Endothelial cell (in vitro differentiated cells): Measurements from ENCODE around the gene MAGEA12. TPM values are rescaled to one million over a fixed set of nuclear protein-coding genes. Genes with fewer than 3 reads are reported as not detected.
"Not testable (repeated sequence)": the region's sequence is repeated elsewhere in the genome, so short reads cannot be mapped to it uniquely, and the experiment has no call there.

Experiments used
- DNase-seq: peaks from one replicate; pipeline ENCODE4 v3.0.0; 2021; ENCODE audit warnings: low spot score
- H3K27ac Mint-ChIP-seq: one replicate; pipeline ENCODE4 v1.8.0; 2021; ENCODE audit warnings: mixed read lengths, inconsistent platforms; ENCODE audit not compliant: unreplicated experiment
- H3K27me3 Mint-ChIP-seq: one replicate; pipeline ENCODE4 v1.8.0; 2021; ENCODE audit warnings: mild to moderate bottlenecking, moderate library complexity, mixed read lengths, inconsistent platforms; ENCODE audit not compliant: unreplicated experiment
- H3K36me3 Mint-ChIP-seq: one replicate; pipeline ENCODE4 v1.8.0; 2021; ENCODE audit warnings: mild to moderate bottlenecking, low read depth, mixed read lengths, inconsistent platforms; ENCODE audit not compliant: unreplicated experiment
- H3K4me1 Mint-ChIP-seq: one replicate; pipeline ENCODE4 v1.8.0; 2021; ENCODE audit warnings: mild to moderate bottlenecking, mixed read lengths, inconsistent platforms; ENCODE audit not compliant: unreplicated experiment
- H3K4me3 Mint-ChIP-seq: one replicate; pipeline ENCODE4 v1.8.0; 2021; ENCODE audit warnings: mild to moderate bottlenecking, mixed read lengths, inconsistent platforms; ENCODE audit not compliant: unreplicated experiment
- H3K9me3 Mint-ChIP-seq: one replicate; pipeline ENCODE4 v1.8.0; 2021; ENCODE audit warnings: mixed read lengths, inconsistent platforms; ENCODE audit not compliant: unreplicated experiment
- long read RNA-seq: library from polyadenylated mRNA; unstranded; transcript quantifications from one replicate; pipeline ENCODE4 v2.0.0, GENCODE V29; 2020; ENCODE audit not compliant: unreplicated experiment
- total RNA-seq: library from RNA; stranded (reverse); fragmentation: NEBNext Ultra II Directional; extraction: Animal tissue kit (Norgen Biotek cat#: 25700); gene quantifications from one replicate; pipeline ENCODE4 v1.2.1, GENCODE V29; 2021; ENCODE audit not compliant: unreplicated experiment
- TF ChIP-seq, protein P1 (sequence below): fragments of 200-600 bp; sonication (generic); IDR thresholded peaks from one replicate; pipeline ENCODE4 v1.5.0; 2021; ENCODE audit warnings: antibody characterized with exemption; ENCODE audit not compliant: unreplicated experiment

The MAGEA12 gene, protein sequence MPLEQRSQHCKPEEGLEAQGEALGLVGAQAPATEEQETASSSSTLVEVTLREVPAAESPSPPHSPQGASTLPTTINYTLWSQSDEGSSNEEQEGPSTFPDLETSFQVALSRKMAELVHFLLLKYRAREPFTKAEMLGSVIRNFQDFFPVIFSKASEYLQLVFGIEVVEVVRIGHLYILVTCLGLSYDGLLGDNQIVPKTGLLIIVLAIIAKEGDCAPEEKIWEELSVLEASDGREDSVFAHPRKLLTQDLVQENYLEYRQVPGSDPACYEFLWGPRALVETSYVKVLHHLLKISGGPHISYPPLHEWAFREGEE
- 4.3 TPM for total RNA-seq
- long read RNA-seq, partial matches to known transcripts: 2 of 5 reads
- long read RNA-seq, other reads (novel, unspliced or antisense): 2 of 5 reads

DNA sequence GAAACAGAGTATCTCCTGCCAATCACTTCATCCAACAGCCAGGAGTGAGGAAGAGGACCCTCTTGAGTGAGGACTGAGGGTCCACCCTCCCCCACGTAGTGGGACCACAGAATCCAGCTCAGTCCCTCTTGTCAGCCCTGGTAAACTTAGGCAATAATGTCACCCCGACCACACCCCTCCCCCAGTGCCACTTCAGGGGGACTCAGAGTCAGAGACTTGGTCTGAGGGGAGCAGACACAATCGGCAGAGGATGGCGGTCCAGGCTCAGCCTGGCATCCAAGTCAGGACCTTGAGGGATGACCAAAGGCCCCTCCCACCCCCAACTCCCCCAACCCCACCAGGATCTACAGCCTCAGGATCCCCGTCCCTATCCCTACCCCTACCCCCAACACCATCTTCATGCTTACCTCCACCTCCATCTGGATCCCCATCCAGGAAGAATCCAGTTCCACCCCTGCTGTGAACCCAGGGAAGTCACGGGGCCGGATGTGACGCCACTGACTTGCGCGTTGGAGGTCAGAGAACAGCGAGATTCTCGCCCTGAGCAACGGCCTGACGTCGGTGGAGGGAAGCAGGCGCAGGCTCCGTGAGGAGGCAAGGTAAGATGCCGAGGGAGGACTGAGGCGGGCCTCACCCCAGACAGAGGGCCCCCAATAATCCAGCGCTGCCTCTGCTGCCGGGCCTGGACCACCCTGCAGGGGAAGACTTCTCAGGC lies at the start of gene MAGEA12, which contains the start of gene CSAG1:
Gene MAGEA12 (plus strand): TSS at position 497 of the 715 bp plus-strand sequence. CDS start 2,405 bp downstream, outside the sequence.
Gene CSAG1 (minus strand): TSS at position 461 of the 715 bp plus-strand sequence. CDS start 1,261 bp downstream, outside the sequence.
- H3K4me3 Mint-ChIP-seq: peak within 1 kb of the TSS; percentile 31
- H3K36me3 Mint-ChIP-seq: no peaks in the 10 kb centered on the region
- no peak within 1 kb of the TSS for H3K27ac Mint-ChIP-seq
- H3K27me3 Mint-ChIP-seq: peaks cover 2% of the 10 kb centered on the region
- H3K9me3 Mint-ChIP-seq: no peaks in the 10 kb centered on the region
- H3K4me1 Mint-ChIP-seq: no peaks in the 10 kb centered on the region
- TF ChIP-seq, protein P1, sequence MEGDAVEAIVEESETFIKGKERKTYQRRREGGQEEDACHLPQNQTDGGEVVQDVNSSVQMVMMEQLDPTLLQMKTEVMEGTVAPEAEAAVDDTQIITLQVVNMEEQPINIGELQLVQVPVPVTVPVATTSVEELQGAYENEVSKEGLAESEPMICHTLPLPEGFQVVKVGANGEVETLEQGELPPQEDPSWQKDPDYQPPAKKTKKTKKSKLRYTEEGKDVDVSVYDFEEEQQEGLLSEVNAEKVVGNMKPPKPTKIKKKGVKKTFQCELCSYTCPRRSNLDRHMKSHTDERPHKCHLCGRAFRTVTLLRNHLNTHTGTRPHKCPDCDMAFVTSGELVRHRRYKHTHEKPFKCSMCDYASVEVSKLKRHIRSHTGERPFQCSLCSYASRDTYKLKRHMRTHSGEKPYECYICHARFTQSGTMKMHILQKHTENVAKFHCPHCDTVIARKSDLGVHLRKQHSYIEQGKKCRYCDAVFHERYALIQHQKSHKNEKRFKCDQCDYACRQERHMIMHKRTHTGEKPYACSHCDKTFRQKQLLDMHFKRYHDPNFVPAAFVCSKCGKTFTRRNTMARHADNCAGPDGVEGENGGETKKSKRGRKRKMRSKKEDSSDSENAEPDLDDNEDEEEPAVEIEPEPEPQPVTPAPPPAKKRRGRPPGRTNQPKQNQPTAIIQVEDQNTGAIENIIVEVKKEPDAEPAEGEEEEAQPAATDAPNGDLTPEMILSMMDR: no peak
- no peak for DNase-seq

DNA sequence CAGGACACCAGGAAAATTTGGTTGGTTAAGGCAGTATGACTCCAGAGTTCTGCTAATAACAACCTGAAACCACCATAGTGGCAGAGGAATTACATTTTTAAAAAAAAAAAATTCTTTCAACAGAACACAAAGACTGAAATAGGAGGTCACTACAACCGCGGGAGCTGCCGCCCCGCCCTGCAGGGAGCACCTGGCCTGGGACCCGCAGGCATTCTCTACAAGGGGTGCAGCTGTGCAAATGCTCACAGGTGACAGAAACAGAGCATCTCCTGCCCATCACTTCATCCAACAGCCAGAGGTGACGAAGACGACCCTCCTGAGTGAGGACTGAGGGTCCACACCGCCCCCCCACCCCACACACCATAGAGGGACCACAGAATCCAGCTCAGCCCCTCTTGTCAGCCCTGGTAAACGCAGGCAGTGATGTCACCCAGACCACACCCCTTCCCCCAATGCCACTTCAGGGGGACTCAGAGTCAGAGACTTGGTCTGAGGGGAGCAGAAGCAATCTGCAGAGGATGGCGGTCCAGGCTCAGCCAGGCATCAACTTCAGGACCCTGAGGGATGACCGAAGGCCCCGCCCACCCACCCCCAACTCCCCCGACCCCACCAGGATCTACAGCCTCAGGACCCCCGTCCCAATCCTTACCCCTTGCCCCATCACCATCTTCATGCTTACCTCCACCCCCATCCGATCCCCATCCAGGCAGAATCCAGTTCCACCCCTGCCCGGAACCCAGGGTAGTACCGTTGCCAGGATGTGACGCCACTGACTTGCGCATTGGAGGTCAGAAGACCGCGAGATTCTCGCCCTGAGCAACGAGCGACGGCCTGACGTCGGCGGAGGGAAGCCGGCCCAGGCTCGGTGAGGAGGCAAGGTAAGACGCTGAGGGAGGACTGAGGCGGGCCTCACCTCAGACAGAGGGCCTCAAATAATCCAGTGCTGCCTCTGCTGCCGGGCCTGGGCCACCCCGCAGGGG lies 35.3 kb upstream of the MAGEA12 start, which contains the start of gene MAGEA3:
Gene MAGEA3 (plus strand): TSS at position 843 of the 980 bp plus-strand sequence. CDS start 2,039 bp downstream, outside the sequence.
- not testable (repeated sequence) for H3K9me3 Mint-ChIP-seq, H3K36me3 Mint-ChIP-seq, H3K27me3 Mint-ChIP-seq, DNase-seq, H3K27ac Mint-ChIP-seq, H3K4me1 Mint-ChIP-seq, H3K4me3 Mint-ChIP-seq

DNA sequence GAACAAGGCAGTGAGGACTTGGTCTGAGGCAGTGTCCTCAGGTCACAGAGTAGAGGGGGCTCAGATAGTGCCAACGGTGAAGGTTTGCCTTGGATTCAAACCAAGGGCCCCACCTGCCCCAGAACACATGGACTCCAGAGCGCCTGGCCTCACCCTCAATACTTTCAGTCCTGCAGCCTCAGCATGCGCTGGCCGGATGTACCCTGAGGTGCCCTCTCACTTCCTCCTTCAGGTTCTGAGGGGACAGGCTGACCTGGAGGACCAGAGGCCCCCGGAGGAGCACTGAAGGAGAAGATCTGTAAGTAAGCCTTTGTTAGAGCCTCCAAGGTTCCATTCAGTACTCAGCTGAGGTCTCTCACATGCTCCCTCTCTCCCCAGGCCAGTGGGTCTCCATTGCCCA lies 33.2 kb upstream of the MAGEA12 start:
- not testable (repeated sequence) for H3K27me3 Mint-ChIP-seq, H3K36me3 Mint-ChIP-seq, H3K4me3 Mint-ChIP-seq, H3K9me3 Mint-ChIP-seq, H3K4me1 Mint-ChIP-seq, DNase-seq, H3K27ac Mint-ChIP-seq

DNA sequence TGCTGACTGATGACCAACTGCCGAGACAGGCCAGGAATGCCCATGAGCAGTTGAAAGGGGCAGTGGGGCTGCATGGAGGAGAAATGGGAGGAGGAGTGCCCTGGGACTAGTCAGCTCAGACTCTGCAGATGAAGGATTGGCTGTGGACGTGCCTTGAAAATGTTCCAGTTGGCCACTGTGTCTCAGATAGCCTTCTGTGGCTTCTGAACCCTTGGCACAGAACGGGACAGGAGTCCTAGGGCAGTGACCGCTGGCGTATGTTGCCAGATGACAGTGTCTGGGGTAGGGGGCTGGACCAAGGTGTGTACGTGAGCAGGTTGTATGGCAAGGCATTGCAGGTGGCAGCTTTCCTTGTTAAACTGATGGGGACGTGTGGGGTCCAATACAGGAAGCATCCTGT lies 27.1 kb upstream of the MAGEA12 start:
- not testable (repeated sequence) for H3K9me3 Mint-ChIP-seq

DNA sequence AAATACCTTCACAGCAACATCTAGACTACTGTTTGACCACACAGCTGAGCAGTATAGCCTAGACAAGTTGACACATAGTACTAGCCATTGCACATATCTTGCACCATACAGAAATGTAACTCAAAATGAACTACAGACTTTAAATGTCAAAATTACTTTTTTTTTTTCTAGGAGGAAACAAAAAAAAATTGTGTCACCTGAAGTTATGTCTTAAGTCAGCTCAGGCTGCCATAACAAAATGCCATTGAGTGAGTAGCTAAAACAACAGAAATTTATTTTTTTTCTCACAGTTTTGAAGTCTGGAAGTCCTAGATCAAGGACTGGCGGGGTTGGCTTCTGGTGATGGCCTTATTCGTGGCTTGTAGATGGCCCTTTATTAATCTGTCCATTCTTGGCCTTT lies 24.4 kb upstream of the MAGEA12 start, which contains the start of gene CSAG2:
Gene CSAG2 (minus strand): TSS at position 101 of the 400 bp plus-strand sequence. CDS start 161 bp downstream, outside the sequence.
- not testable (repeated sequence) for H3K4me1 Mint-ChIP-seq, H3K27ac Mint-ChIP-seq, DNase-seq, H3K9me3 Mint-ChIP-seq, H3K4me3 Mint-ChIP-seq, H3K36me3 Mint-ChIP-seq, H3K27me3 Mint-ChIP-seq

More for the DNA sequence above, 27.1 kb upstream of the MAGEA12 start:
- not testable (repeated sequence) for DNase-seq, H3K4me1 Mint-ChIP-seq, H3K4me3 Mint-ChIP-seq, H3K27ac Mint-ChIP-seq, H3K27me3 Mint-ChIP-seq, H3K36me3 Mint-ChIP-seq

DNA sequence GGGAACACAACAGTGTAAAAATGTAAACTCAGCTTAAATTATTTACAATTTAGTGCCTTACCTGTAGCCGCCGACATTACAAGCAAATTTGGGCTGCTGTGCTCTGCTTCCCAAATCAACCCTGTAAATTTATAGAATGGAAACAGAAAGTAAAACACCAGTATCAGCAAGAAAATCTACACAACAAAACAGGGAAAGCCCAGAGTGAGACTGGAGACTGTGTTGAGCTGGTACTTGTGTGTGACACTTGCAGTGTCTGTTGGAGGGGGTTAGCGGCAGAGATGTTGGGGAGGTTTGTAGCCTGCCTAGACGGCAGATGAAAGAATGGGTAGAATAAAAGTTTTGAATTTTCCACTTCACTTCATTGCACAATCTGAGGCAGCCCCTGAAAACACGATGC lies 20.4 kb upstream of the MAGEA12 start:
- not testable (repeated sequence) for H3K27me3 Mint-ChIP-seq, H3K4me1 Mint-ChIP-seq, H3K4me3 Mint-ChIP-seq, DNase-seq, H3K36me3 Mint-ChIP-seq, H3K9me3 Mint-ChIP-seq, H3K27ac Mint-ChIP-seq

DNA sequence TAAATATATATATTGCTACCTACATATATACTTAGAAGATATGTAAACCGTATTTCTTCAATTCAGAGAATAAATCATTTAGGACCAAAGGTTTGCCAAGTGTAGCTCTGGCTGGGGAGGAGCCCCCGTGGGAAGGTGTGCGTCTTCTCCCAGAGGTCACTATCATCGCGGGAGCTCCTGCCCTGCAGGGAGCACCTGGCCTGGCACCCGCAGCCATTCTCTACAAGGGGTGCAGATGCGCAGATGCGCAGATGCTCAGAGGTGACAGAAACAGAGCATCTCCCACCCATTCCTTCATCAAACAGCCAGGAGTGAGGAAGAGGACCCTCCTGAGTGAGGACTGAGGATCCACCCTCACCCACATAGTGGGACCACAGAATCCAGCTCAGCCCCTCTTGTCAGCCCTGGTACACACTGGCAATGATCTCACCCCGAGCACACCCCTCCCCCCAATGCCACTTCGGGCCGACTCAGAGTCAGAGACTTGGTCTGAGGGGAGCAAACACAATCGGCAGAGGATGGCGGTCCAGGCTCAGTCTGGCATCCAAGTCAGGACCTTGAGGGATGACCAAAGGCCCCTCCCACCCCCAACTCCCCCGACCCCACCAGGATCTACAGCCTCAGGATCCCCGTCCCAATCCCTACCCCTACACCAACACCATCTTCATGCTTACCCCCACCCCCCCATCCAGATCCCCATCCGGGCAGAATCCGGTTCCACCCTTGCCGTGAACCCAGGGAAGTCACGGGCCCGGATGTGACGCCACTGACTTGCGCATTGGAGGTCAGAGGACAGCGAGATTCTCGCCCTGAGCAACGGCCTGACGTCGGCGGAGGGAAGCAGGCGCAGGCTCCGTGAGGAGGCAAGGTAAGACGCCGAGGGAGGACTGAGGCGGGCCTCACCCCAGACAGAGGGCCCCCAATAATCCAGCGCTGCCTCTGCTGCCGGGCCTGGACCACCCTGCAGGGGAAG lies 19.5 kb upstream of the MAGEA12 start, which contains the start of gene MAGEA2B:
Gene MAGEA2B (plus strand): TSS at position 814 of the 973 bp plus-strand sequence. CDS start 2,479 bp downstream, outside the sequence.
- not testable (repeated sequence) for H3K36me3 Mint-ChIP-seq, H3K4me1 Mint-ChIP-seq, DNase-seq, H3K9me3 Mint-ChIP-seq, H3K27me3 Mint-ChIP-seq, H3K27ac Mint-ChIP-seq, H3K4me3 Mint-ChIP-seq
